NCI-H82 treated with DMSO at 0.1 percent for 48 hours (cell line): ENCODE data around the gene MEF2A.

Source experiments
- DNase-seq: peaks from one replicate; lab custom pipeline; 2025; ENCODE audit not compliant: unreplicated experiment; lab: John Stamatoyannopoulos, UW

MEF2A gene

DNA sequence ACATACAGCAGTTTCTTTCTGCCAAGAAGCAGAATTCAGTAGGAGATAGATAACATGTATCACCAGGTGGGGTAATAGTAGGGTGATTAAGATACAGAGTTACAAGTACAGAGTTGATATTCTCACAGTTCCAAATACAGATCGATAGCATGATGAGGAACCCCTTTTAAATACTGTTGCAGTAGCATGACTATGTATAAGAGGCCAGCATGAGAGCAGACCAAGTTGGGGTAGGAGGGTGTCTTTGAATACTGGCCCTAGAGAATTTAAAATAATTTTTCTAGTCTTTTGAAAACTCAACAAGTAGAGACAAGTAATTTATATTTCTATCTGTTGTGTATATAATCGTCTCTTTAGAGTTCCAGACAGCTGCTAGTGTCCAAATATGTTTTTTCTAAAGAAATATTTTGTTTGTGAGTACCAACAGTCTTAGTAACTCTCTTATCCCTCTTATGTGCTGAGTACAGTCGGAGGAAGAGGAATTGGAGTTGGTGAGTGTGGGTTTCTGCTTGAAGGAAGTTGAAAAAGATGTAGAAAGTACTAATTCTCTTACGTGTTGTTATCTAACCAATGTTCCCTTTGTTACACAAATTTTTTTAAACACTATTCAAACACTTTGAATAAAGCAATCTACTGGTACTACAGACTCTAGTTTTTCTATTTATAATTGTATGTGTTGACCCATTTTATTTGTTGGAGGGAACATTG lies 137.3 kb downstream of the MEF2A start:
- DNase-seq, result no peak

GRCh38 chr15:99703603-99704443 lies 138.0 kb downstream of the MEF2A start:
- no peak for DNase-seq

DNA sequence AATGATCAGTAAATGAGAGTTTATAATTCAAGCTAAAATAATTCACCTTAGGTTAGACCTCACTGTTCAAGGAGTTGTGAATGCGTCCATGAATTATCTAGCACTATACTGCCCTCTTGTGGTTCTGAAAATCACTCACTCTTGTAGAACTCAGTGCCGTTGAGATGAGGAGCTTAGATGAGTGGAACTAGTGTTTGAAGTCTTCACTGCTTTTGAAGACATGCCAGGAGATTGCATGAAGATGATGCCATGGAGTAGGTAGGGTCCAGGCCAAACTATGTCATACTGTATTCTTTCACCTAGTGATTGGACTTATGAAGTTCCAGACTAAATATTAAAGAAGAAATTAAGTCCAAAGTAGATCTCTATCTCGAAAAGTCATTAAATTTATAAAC lies 138.7 kb downstream of the MEF2A start:
- peak; percentile 54 for DNase-seq

- DNase-seq, result no peak
Observed at GRCh38 chr15:99706557-99707303, 140.9 kb downstream of the MEF2A start.

DNA sequence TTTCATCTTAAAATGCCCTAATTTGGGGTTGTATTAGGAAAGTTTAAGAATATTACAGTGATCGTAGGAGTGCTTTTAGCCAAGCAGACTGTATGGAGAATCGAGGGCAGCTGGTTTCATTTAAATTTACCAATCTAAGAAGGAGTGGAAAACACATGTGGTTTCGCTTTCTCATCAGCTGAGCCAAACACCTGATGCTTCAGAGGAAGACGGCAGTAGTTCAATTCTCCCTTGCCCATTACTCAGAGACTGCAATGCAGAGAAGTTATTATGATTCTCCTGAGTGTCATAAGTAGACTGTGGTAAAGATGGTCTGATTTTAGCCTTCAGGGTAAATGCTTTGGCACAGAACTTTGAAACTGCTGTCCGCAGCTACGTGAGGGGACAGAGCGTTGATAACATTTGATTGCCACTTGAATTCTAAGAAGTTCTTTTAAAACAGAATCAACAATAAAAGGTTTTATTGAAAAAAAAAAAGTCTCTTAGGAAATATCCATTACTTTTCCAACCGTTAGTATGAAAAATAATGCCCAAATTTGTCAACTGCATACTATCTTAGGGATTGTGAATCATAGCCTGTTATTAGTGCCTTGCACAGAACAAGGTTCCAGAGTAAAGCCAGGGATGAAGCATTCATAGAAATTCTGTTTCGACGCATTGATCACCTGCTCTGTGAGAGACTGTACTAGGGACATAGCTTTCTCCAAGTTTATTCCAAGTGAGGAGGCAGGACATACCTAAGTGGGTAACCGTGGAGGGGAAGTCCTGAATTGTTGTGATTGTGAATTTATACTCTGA lies 141.9 kb downstream of the MEF2A start:
- DNase-seq, result no peak

DNA sequence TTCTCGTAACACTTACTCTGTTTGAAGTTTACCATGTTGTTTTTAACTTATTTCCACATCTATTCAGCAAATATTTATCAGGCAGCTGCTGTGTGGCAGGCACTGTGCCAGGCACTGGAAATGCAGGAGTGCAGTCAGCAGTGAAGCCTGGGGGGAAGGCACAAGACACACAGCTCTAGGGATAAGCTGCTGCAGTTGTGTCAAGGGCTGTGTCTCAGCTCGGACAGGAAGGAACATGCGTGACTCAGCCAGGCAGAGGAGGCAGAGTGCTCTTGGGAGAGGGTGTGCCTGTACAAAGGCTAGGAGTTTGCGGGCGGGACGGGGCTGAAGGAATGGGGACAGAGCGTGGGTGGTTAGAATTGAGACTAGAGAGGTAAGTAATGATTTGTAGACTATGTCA lies 142.8 kb downstream of the MEF2A start:
- no peak for DNase-seq

- DNase-seq, result no peak
Observed at GRCh38 chr15:99709243-99709986, 143.6 kb downstream of the MEF2A start.

- DNase-seq, result no peak
Observed at GRCh38 chr15:99711625-99712024, 145.8 kb downstream of the MEF2A start.

DNA sequence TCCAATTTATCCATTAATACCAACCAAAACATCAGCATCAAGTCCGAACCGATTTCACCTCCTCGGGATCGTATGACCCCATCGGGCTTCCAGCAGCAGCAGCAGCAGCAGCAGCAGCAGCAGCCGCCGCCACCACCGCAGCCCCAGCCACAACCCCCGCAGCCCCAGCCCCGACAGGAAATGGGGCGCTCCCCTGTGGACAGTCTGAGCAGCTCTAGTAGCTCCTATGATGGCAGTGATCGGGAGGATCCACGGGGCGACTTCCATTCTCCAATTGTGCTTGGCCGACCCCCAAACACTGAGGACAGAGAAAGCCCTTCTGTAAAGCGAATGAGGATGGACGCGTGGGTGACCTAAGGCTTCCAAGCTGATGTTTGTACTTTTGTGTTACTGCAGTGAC lies 146.6 kb downstream of the MEF2A start:
- no peak for DNase-seq

DNA sequence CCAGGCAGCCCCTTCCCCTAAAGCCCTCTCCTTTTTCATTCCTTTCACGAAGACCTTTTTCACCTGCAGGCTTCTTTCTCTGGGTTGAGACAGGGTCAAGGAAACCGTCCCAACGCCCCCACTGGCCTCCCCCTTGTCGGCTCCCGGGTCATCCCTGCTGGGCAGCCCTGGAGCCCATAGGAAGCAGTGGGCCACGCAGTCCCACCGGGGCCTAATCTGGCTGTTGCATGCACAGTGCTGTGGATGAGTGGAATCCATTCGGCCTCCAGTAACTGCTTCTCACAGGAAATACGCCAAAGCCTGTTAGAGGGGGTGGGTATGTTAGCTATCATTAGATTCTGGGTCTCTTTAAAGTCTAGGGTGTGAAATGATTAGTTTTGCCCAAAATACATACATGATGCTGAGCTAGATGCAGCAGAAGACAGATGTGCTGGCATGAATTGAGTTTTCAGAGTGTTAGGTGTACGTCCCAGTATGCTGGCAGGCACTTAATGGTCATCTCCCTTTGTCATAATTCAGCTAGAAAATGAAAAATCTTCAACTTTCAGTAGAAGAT lies 150.8 kb downstream of the MEF2A start:
- no peak for DNase-seq

DNA sequence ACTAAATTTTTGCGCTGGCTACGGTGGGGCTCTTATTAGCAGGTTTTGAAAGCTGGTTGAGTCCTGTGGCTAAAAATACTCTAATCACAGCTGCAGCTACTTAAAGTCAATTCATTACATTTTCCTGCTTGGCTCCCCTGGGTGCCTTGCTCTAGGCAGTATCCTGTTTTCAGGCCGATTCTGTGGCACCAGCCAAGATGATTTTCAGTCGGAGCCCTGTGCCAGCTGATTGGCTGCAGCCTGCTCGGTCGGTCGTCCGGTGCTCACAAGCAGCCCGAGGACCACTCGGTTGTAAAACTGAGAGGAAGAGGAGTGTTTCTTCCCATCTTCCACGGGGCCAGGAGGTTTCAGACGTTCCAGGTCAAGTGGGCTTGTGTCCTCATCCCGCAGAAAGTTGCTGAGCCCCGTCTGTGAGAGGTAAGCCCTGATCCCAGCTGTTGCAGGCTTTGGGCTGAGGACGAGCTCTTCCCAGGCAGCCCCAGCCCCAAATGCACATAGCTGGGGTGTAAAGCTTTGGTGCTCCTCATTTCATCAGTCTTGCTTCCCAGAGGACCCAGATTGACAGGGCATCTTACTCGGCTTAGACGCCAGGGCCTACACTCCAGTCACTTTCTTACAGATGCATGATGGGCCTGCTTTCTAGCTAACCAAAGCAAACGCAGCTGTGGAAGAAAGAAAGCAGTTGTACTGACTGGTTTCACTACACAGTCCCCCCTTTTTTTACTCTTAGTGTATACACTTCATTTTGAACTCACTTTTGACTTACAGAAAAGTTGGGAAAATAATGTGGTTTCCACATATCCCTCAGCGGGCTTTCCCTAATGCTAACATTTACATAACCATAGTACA lies 151.6 kb downstream of the MEF2A start:
- DNase-seq, result no peak

- no peak for DNase-seq
Observed at GRCh38 chr15:99718421-99718820, 152.6 kb downstream of the MEF2A start.

GRCh38 chr15:99719096-99719541 lies 153.3 kb downstream of the MEF2A start:
- no peak for DNase-seq

DNA sequence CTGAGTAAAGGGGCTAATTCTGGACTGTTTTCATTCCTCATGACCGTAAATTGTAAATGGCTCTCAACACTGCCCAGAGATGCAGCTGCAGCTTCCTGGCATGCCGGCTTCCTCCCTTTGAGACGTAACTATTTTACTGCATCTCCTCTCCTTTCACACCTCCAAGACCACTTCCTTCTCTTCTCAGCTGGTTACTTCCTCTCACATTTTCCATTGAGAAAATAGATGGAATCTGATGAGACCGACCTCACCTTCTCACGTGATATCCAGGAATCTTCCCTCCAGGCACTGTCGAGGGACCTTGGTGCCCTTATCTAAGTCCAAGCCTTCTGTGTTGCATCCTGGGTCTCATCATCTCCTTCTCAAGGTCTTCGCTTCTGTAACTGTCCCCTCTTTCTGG lies 154.7 kb downstream of the MEF2A start:
- DNase-seq, result no peak

GRCh38 chr15:99721104-99721778 lies 155.5 kb downstream of the MEF2A start:
- no peak for DNase-seq

DNA sequence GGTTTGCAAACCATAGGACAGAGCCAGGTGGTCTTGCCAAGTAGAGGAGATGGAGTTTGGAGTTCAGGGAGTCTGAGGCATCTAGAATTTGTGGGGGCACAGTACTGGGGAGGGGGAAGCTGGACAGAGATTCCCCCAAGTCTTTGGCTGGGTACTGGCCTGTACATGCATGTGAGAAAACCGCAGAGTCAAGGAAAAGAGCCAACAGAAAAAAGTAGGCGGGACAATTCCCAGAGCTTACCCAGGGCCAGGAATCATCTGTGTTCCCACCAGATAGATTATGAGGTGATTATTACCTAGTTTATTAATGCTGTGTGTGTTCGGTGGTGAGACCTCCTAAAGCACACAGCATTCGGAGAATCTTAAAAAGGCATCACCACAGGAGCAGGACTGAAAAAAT lies 156.1 kb downstream of the MEF2A start:
- no peak for DNase-seq

GRCh38 chr15:99722406-99722805 lies 156.6 kb downstream of the MEF2A start:
- DNase-seq, result no peak

DNA sequence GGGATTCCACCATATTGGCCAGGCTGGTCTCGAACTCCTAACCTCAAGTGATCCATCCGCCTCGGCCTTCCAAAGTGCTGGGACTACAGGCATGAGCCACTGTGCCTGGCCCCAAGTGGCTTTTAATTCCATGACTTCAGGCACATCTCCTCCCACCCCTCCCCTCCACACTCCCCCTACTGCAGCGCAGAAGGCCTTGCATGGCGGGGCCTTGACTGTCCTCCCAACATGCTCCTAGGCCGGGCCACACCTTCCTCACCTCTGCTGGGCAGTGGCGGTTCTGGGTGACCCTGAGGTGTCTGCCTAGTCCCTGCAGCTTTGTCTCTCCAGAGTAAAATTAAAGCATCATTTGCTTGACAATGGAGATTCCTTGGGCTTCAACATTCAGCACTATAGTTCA lies 160.5 kb downstream of the MEF2A start:
- no peak for DNase-seq
